Measurements from ENCODE around the gene CABLES2.

CABLES2 gene

DNA sequence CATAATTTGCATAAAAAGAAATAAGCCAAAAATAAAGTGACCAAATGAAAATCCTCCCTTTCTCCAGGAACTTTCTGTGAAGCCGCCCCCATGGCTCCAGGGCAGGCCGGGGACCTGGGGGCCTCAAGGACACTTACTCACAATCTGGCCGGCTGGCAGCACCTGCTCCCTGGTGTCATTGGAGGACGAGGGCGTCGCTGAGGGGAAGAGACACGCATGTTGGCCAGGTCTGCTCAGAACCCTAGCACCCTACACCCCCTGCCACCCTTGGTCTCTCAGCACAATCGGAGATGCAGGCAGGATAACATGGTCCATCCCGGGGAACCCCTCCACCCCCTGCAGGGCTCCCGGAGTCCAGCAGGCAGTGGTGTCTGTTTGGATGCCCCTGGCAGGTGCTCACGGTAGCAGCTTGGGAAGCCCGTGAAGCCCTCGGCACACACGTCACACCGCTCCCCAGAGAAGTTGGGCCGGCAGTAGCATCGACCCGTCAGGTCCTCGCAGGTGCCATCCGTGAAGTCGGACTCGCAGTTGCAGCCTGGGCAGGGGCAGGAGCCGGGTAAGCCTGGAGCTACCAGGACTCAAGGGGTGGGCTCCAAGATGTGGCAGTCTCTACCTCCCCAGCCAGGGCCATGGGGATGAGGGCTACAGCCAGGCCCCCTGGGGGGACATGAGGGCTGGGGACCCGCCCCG lies 61.3 kb downstream of the CABLES2 start:
- TF ChIP-seq, protein P1, sequence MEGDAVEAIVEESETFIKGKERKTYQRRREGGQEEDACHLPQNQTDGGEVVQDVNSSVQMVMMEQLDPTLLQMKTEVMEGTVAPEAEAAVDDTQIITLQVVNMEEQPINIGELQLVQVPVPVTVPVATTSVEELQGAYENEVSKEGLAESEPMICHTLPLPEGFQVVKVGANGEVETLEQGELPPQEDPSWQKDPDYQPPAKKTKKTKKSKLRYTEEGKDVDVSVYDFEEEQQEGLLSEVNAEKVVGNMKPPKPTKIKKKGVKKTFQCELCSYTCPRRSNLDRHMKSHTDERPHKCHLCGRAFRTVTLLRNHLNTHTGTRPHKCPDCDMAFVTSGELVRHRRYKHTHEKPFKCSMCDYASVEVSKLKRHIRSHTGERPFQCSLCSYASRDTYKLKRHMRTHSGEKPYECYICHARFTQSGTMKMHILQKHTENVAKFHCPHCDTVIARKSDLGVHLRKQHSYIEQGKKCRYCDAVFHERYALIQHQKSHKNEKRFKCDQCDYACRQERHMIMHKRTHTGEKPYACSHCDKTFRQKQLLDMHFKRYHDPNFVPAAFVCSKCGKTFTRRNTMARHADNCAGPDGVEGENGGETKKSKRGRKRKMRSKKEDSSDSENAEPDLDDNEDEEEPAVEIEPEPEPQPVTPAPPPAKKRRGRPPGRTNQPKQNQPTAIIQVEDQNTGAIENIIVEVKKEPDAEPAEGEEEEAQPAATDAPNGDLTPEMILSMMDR (conservative IDR thresholded peaks at IDR 0.05; ENCODE audit: low read depth, low read length), result no peak
- no peak overlapping the region for H3K4me3 ChIP-seq (IDR thresholded peaks at IDR 0.05; ENCODE audit: insufficient read depth, low read depth, low read length)
- H3K79me2 ChIP-seq (ENCODE audit: insufficient read depth, low read depth), result no peaks in the 10 kb centered on the region
- H3K4me1 ChIP-seq (ENCODE audit: low read depth, poor library complexity, severe bottlenecking), result peaks cover 9% of the 10 kb centered on the region
- no peak overlapping the region for H3K9ac ChIP-seq
- H3K27ac ChIP-seq, result no peak overlapping the region
- no peaks in the 10 kb centered on the region for H3K36me3 ChIP-seq (ENCODE audit: insufficient read depth)
- no peak overlapping the region for H2AFZ ChIP-seq (ENCODE audit: low read depth)
- H4K20me1 ChIP-seq (ENCODE audit: insufficient read depth), result no peaks in the 10 kb centered on the region
- no peak overlapping the region for H3K4me2 ChIP-seq
- no peaks in the 10 kb centered on the region for H3K27me3 ChIP-seq (ENCODE audit: insufficient read depth, low read depth)

DNA sequence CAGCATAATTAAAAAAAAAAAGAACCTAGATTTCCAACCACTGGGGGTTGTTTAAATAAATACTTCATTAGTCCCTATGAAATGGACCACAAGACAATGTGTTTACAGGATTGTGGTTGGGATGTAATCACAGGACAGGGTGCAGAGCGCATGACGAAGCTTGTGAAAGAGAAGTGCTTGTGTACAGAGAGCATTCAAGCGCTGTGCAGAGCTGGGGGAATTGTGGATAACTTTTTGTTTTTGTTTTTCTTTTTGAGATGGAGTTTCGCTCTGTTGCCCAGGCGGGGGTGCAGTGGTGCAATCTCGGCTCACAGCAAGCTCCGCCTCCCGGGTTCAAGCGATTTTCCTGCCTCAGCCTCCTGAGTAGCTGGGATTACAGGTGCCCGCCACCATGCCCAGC lies 62.3 kb downstream of the CABLES2 start:
- no peaks in the 10 kb centered on the region for H4K20me1 ChIP-seq (ENCODE audit: insufficient read depth)
- TF ChIP-seq, protein P1 (conservative IDR thresholded peaks at IDR 0.05; ENCODE audit: low read depth, low read length), result no peak
- H3K79me2 ChIP-seq (ENCODE audit: insufficient read depth, low read depth), result no peaks in the 10 kb centered on the region
- no peak overlapping the region for H2AFZ ChIP-seq (ENCODE audit: low read depth)
- H3K36me3 ChIP-seq (ENCODE audit: insufficient read depth), result no peaks in the 10 kb centered on the region
- H3K4me2 ChIP-seq, result no peak overlapping the region
- H3K4me1 ChIP-seq (ENCODE audit: low read depth, poor library complexity, severe bottlenecking), result peaks cover 18% of the 10 kb centered on the region
- no peak overlapping the region for H3K4me3 ChIP-seq (IDR thresholded peaks at IDR 0.05; ENCODE audit: insufficient read depth, low read depth, low read length)
- H3K27ac ChIP-seq, result no peak overlapping the region
- no peaks in the 10 kb centered on the region for H3K27me3 ChIP-seq (ENCODE audit: insufficient read depth, low read depth)
- no peak overlapping the region for H3K9ac ChIP-seq

DNA sequence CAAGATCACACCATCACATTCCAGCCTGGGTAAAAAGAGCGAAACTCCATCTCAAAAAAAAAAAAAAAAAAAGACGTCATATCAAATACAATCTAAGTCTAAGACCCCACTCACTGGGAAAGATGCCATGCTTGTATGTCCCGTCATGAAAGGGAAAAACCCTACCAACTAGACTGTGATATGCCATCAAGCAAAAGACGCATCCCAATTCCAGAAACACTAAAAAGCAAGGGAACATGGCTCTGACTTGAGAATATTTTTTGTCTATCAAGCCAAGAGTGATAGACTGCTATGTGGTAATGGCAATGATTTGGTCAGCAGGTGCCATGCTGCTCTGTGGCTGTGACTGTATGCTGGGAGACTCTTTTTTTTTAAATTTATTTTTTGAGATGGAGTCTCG lies 63.0 kb downstream of the CABLES2 start:
- H3K4me3 ChIP-seq (IDR thresholded peaks at IDR 0.05; ENCODE audit: insufficient read depth, low read depth, low read length), result no peak overlapping the region
- H3K36me3 ChIP-seq (ENCODE audit: insufficient read depth), result no peaks in the 10 kb centered on the region
- no peak overlapping the region for H3K4me2 ChIP-seq
- no peaks in the 10 kb centered on the region for H3K27me3 ChIP-seq (ENCODE audit: insufficient read depth, low read depth)
- peaks cover 22% of the 10 kb centered on the region for H3K4me1 ChIP-seq (ENCODE audit: low read depth, poor library complexity, severe bottlenecking)
- no peaks in the 10 kb centered on the region for H3K79me2 ChIP-seq (ENCODE audit: insufficient read depth, low read depth)
- no peak overlapping the region for H3K9ac ChIP-seq
- TF ChIP-seq, protein P1 (conservative IDR thresholded peaks at IDR 0.05; ENCODE audit: low read depth, low read length), result no peak
- H4K20me1 ChIP-seq (ENCODE audit: insufficient read depth), result no peaks in the 10 kb centered on the region
- no peak overlapping the region for H2AFZ ChIP-seq (ENCODE audit: low read depth)
- H3K27ac ChIP-seq, result no peak overlapping the region

DNA sequence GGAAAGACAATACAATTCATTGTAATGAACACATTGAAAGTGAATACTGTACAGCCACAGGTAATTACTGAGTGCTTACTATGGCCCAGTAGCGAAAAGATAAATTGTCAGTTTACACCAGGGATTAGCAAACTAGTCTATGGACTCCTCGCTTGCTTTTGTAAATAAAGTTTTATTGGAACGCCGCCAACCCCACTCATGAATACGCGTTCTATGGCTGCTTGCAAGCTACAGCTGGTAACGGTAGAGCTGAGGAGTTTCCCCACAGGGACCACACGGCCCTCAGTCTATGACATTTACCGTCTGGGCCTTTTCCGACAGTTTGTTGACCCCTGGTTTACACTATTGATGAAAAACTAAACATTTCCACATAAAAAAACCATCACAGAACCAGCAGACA lies 64.2 kb downstream of the CABLES2 start:
- Histone ChIP-seq H2AFZ (ENCODE audit: low read depth) (no peak overlapping the region), H3K27me3 (ENCODE audit: insufficient read depth, low read depth) (no peaks in the 10 kb centered on the region), H4K20me1 (ENCODE audit: insufficient read depth) (no peaks in the 10 kb centered on the region), H3K36me3 (ENCODE audit: insufficient read depth) (no peaks in the 10 kb centered on the region), H3K9ac (no peak overlapping the region), H3K79me2 (ENCODE audit: insufficient read depth, low read depth) (no peaks in the 10 kb centered on the region), H3K4me1 (ENCODE audit: low read depth, poor library complexity, severe bottlenecking) (peaks cover 34% of the 10 kb centered on the region), H3K4me3 (IDR thresholded peaks at IDR 0.05; ENCODE audit: insufficient read depth, low read depth, low read length) (no peak overlapping the region), H3K4me2 (no peak overlapping the region), H3K27ac (no peak overlapping the region)
- TF ChIP-seq, protein P1 (conservative IDR thresholded peaks at IDR 0.05; ENCODE audit: low read depth, low read length), result no peak

Measured in KMS-11 (cell line).